Neuronal stem cell (in vitro differentiated cells): ENCODE results near the gene CBL.
A peak's percentile ranks its signal among the peaks of the same experiment; 100 is the strongest.

ENCODE experiments used
- DNase-seq: peaks from one replicate; pipeline ENCODE4 v3.0.0-alpha.2; 2013; ENCODE audit warnings: low spot score
- H2AFZ ChIP-seq: one replicate; pipeline ENCODE4 v1.6.1; 2013; ENCODE audit warnings: mild to moderate bottlenecking, low read length, inconsistent platforms
- H2AK5ac ChIP-seq: 2 replicates; pipeline ENCODE4 v1.6.1; 2013; ENCODE audit warnings: low read depth, mild to moderate bottlenecking, inconsistent platforms, low read length, moderate library complexity, mixed read lengths
- H2BK120ac ChIP-seq: 2 replicates; pipeline ENCODE4 v1.6.1; 2013; ENCODE audit warnings: low read depth, mild to moderate bottlenecking, inconsistent platforms, low read length, moderate library complexity, mixed read lengths
- H2BK12ac ChIP-seq: one replicate; pipeline ENCODE4 v1.6.1; 2013; ENCODE audit warnings: low read length, inconsistent platforms
- H2BK15ac ChIP-seq: 2 replicates; pipeline ENCODE4 v1.6.1; 2013; ENCODE audit warnings: mild to moderate bottlenecking, low read length, inconsistent platforms, mixed read lengths
- H2BK5ac ChIP-seq: one replicate; pipeline ENCODE4 v1.6.1; 2013; ENCODE audit warnings: inconsistent platforms, mild to moderate bottlenecking, low read length, moderate library complexity
- H3K14ac ChIP-seq: one replicate; pipeline ENCODE4 v1.6.1; 2013; ENCODE audit warnings: low read length, inconsistent platforms
- H3K18ac ChIP-seq: 2 replicates; pipeline ENCODE4 v1.6.1; 2013; ENCODE audit warnings: low read length, inconsistent platforms
- H3K23ac ChIP-seq: 2 replicates; pipeline ENCODE4 v1.6.1; 2013; ENCODE audit warnings: low read depth, mild to moderate bottlenecking, mixed read lengths, low read length, inconsistent platforms; ENCODE audit not compliant: poor library complexity
- H3K27ac ChIP-seq: replicated peaks from 3 replicates; pipeline ENCODE4 v1.5.1; 2013; ENCODE audit warnings: low read length, inconsistent platforms
- H3K27me3 ChIP-seq, 3 experiments: 2 replicates each; pipeline ENCODE4 v1.6.1; 2013; ENCODE audit warnings: low read length in 3 of 3, mild to moderate bottlenecking in 2 of 3, inconsistent platforms in 1 of 3, low read depth in 1 of 3, mixed read lengths in 1 of 3, moderate library complexity in 1 of 3; ENCODE audit not compliant: control insufficient read depth in 3 of 3, insufficient read depth in 3 of 3
- H3K36me3 ChIP-seq, 2 donors: replicated peaks in 1 of 2; 2 replicates each; pipeline ENCODE4 v1.6.1; 2013; ENCODE audit warnings: low read length in 2 of 2; ENCODE audit not compliant: control insufficient read depth in 2 of 2, insufficient read depth in 2 of 2
- H3K4ac ChIP-seq: 2 replicates; pipeline ENCODE4 v1.6.1; 2013; ENCODE audit warnings: inconsistent platforms, mild to moderate bottlenecking, low read length, moderate library complexity
- H3K4me1 ChIP-seq, 2 donors: 1 replicate in 1 of 2; 2 replicates in 1 of 2; pipeline ENCODE4 v1.6.1; 2013; ENCODE audit warnings: low read length in 2 of 2, low read depth in 1 of 2; ENCODE audit not compliant: control insufficient read depth in 2 of 2, insufficient read depth in 1 of 2
- H3K4me2 ChIP-seq: one replicate; pipeline ENCODE4 v1.6.1; 2013; ENCODE audit warnings: mild to moderate bottlenecking, low read length, inconsistent platforms; ENCODE audit not compliant: insufficient read depth, poor library complexity, severe bottlenecking
- H3K4me3 ChIP-seq, 2 donors: 2 replicates each; pipeline ENCODE4 v1.5.1; 2013; ENCODE audit warnings: low read length in 2 of 2, mild to moderate bottlenecking in 2 of 2, inconsistent platforms in 1 of 2, moderate library complexity in 1 of 2
- H3K79me1 ChIP-seq: one replicate; pipeline ENCODE4 v1.6.1; 2013; ENCODE audit warnings: low read depth, mild to moderate bottlenecking, inconsistent platforms, low read length, moderate library complexity
- H3K9ac ChIP-seq: one replicate; pipeline ENCODE4 v1.6.1; 2013; ENCODE audit warnings: mild to moderate bottlenecking, low read depth, low read length, inconsistent platforms; ENCODE audit not compliant: poor library complexity
- H3K9me3 ChIP-seq, 2 donors: replicated peaks in 1 of 2; 2 replicates each; pipeline versions ENCODE3 to v1.6.1; 2013; ENCODE audit warnings: low read length in 2 of 2, mild to moderate bottlenecking in 2 of 2, inconsistent platforms in 1 of 2, low read depth in 1 of 2, mixed read lengths in 1 of 2, moderate library complexity in 1 of 2; ENCODE audit not compliant: control insufficient read depth in 2 of 2, insufficient read depth in 1 of 2
- H4K8ac ChIP-seq: one replicate; pipeline ENCODE4 v1.6.1; 2013; ENCODE audit warnings: low read depth, mild to moderate bottlenecking, inconsistent platforms, low read length, moderate library complexity
- H4K91ac ChIP-seq: one replicate; pipeline ENCODE4 v1.6.1; 2013; ENCODE audit warnings: low read length, low read depth, mild to moderate bottlenecking, inconsistent platforms; ENCODE audit not compliant: poor library complexity
- WGBS, 2 donors: extraction: QIAGEN DNeasy Blood & Tissue Kit; methylation state at CpG; one replicate each; pipeline ENCODE4 v1.1.7; 2013; ENCODE audit warnings: missing lambda C conversion rate in 2 of 2, mixed read lengths in 1 of 2; ENCODE audit not compliant: insufficient read length in 2 of 2, insufficient replicate concordance in 1 of 2; ENCODE audit errors: extremely low coverage in 2 of 2; 5-methylcytosine and 5-hydroxymethylcytosine counted together

Gene CBL

DNA sequence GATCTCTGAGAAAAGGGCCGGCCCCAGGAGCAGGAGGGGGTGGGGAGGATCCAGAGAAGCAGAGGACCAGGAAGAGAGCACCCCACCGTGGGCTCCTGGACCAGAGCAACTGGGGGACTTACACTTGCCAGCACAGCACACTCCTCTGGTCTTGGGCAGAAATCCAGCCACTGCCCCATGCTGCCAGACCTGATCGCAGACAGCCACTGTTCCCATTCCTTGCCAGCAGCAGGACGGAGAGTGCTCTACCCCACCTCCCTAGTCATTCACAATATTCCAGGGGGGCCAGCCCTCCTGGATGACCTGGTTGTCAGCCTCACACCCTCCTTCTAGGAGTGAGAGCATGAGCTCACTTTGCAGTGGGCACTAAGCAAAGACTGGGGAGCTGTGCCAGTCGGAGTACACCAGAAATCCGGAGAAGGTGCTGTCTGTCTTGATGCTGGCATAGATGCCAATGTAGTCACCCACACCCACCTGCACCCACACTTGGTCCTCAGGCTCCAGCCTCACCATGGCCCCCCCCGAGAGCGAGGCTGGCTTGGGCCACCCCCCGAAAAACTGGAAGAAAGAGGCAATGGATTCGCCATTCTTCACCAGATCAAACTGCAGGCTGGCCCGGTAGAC is 132.9 kb downstream of the CBL start:
- H3K23ac ChIP-seq = peak overlapping the region; percentile 92
- H3K9ac ChIP-seq = peak overlapping the region; percentile 78
- peaks cover 6 to 36% (median 30%) of the 10 kb centered on the region in 3 experiments for H3K27me3 ChIP-seq
- peaks cover 16% of the 10 kb centered on the region in 2 donors for H3K36me3 ChIP-seq
- no peak overlapping the region for H2AFZ ChIP-seq
- H2BK120ac ChIP-seq = peak overlapping the region; percentile 64
- H4K91ac ChIP-seq = no peak overlapping the region
- peak overlapping the region; percentile 98 for H3K18ac ChIP-seq
- H3K9me3 ChIP-seq = no peaks in the 10 kb centered on the region
- peaks cover 22% of the 10 kb centered on the region for H3K79me1 ChIP-seq
- peak overlapping the region; percentile 69 for H3K4ac ChIP-seq
- H2BK5ac ChIP-seq = no peak overlapping the region
- peaks cover 33 to 39% of the 10 kb centered on the region in 2 donors for H3K4me1 ChIP-seq
- H2BK15ac ChIP-seq = peak overlapping the region; percentile 98
- H3K14ac ChIP-seq = peak overlapping the region; percentile 56
- H3K27ac ChIP-seq = no peak overlapping the region
- WGBS, 2 donors = no CpG with 5 or more reads among the region's 11 CpGs
- peak overlapping the region in 1 of 2 donors; percentile 70 for H3K4me3 ChIP-seq
- DNase-seq = no peak
- peak overlapping the region; percentile 1 for H2BK12ac ChIP-seq
- H3K4me2 ChIP-seq = peak overlapping the region; percentile 89
- H4K8ac ChIP-seq = no peak overlapping the region
- H2AK5ac ChIP-seq = peak overlapping the region; percentile 98

- peak; percentile 82 for DNase-seq
- Histone ChIP-seq H3K4me3 (peak overlapping the region; percentile 40 to 77), H3K18ac (peak overlapping the region; percentile 98), H2BK15ac (peak overlapping the region; percentile 98), H4K91ac (no peak overlapping the region), H3K36me3 (peaks cover 16% of the 10 kb centered on the region in 2 donors), H2AK5ac (peak overlapping the region; percentile 98), H3K27ac (no peak overlapping the region), H2AFZ (peak overlapping the region; percentile 93), H3K23ac (peak overlapping the region; percentile 92), H3K4ac (peak overlapping the region; percentile 69), H3K14ac (peak overlapping the region; percentile 56), H3K27me3 (peaks cover 6 to 42% (median 32%) of the 10 kb centered on the region in 3 experiments), H3K9me3 (no peaks in the 10 kb centered on the region), H2BK12ac (peak overlapping the region; percentile 1), H2BK5ac (peak overlapping the region; percentile 35), H3K9ac (peak overlapping the region; percentile 78), H3K4me2 (peak overlapping the region; percentile 89), H4K8ac (no peak overlapping the region), H3K4me1 (peaks cover 32 to 39% of the 10 kb centered on the region in 2 donors), H3K79me1 (peaks cover 18% of the 10 kb centered on the region), H2BK120ac (peak overlapping the region; percentile 90)
- no CpG with 5 or more reads among the region's 86 CpGs for WGBS, 2 donors
These were observed 133.6 kb downstream of the CBL start for GRCh38 chr11:119339589-119340334.

GRCh38 chr11:119340335-119341221 is 134.4 kb downstream of the CBL start, which contains the start of gene C1QTNF5:
Gene C1QTNF5, minus strand, starts transcription at chr11:119340883. Its CDS starts 486 bp downstream, at chr11:119340397.
- Histone ChIP-seq H3K27me3 (peaks cover 6 to 50% (median 35%) of the 10 kb centered on the region in 3 experiments), H3K4me1 (peaks cover 24 to 32% of the 10 kb centered on the region in 2 donors), H3K14ac (peak within 1 kb of the TSS; percentile 56), H3K27ac (no peak within 1 kb of the TSS), H3K4me2 (peak within 1 kb of the TSS; percentile 89), H3K4ac (peak within 1 kb of the TSS; percentile 69), H3K79me1 (peaks cover 11% of the 10 kb centered on the region), H2AK5ac (peak within 1 kb of the TSS; percentile 98), H2BK12ac (peak within 1 kb of the TSS; percentile 1), H3K4me3 (peak within 1 kb of the TSS; percentile 40 to 77), H2BK15ac (peak within 1 kb of the TSS; percentile 98), H3K18ac (peak within 1 kb of the TSS; percentile 98), H3K23ac (peak within 1 kb of the TSS; percentile 92), H2BK5ac (peak within 1 kb of the TSS; percentile 45), H3K9me3 (no peaks in the 10 kb centered on the region), H2AFZ (peak within 1 kb of the TSS; percentile 93), H2BK120ac (peak within 1 kb of the TSS; percentile 90), H4K8ac (no peak within 1 kb of the TSS), H4K91ac (no peak within 1 kb of the TSS), H3K36me3 (peaks cover 15 to 16% of the 10 kb centered on the region in 2 donors), H3K9ac (peak within 1 kb of the TSS; percentile 78)
- no peak for DNase-seq
- no CpG with 5 or more reads among the region's 53 CpGs for WGBS, 2 donors
